Dendritic cell treated with granulocyte-macrophage colony-stimulating factor and Interleukin-4, amounts not matched to agents 40 ng/mL and 50 ng/mL, for 4 days (primary cell): ENCODE data around the gene CPXM2.
"Not testable (repeated sequence)": the region's sequence is repeated elsewhere in the genome, so short reads cannot be mapped to it uniquely, and the experiment has no call there.

Source experiments
- H3K27ac Mint-ChIP-seq: one replicate; pipeline ENCODE4 v1.8.0; 2022; ENCODE audit warnings: mild to moderate bottlenecking, mixed read lengths
- H3K27me3 Mint-ChIP-seq: one replicate; pipeline ENCODE4 v1.8.0; 2022; ENCODE audit warnings: mild to moderate bottlenecking, mixed read lengths
- H3K36me3 Mint-ChIP-seq: one replicate; pipeline ENCODE4 v1.8.0; 2022; ENCODE audit warnings: low read depth, mixed read lengths
- H3K4me1 Mint-ChIP-seq: one replicate; pipeline ENCODE4 v1.8.0; 2022; ENCODE audit warnings: low read depth, mixed read lengths
- H3K4me3 Mint-ChIP-seq: one replicate; pipeline ENCODE4 v1.8.0; 2022; ENCODE audit warnings: mild to moderate bottlenecking, moderate library complexity, mixed read lengths
- H3K9me3 Mint-ChIP-seq: one replicate; pipeline ENCODE4 v1.8.0; 2022; ENCODE audit warnings: mixed read lengths
- intact Hi-C: fragments of 100-400 bp; cut with micrococcal nuclease; formaldehyde crosslinking; loops from one replicate; pipeline ENCODE4 v1.15.0; 2022

CPXM2 gene

DNA sequence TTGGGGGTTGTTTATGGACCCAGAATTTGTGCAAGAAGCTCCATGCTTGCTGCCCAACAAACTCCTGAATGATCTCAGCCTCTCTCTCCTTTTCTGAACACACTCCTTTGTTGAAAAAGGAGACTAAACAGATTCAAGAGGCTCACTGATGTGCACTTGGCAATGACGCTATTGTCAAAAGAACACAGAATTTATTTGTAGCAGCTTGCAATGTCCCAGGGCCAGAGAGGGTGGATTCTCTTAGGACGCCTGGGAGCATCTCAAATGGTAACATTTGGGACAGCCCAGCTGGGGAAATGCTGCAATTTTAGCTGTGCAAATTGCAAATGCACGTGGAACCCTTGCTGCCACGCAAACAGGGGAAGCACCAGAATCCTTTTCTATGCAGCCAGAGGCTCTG lies 145.5 kb downstream of the CPXM2 start:
- intact Hi-C loops = no loop called here
- Mint-ChIP-seq H3K27me3 (no peaks in the 10 kb centered on the region), H3K4me1 (no peaks in the 10 kb centered on the region), H3K9me3 (no peaks in the 10 kb centered on the region), H3K4me3 (no peak overlapping the region), H3K27ac (no peak overlapping the region), H3K36me3 (no peaks in the 10 kb centered on the region)

DNA sequence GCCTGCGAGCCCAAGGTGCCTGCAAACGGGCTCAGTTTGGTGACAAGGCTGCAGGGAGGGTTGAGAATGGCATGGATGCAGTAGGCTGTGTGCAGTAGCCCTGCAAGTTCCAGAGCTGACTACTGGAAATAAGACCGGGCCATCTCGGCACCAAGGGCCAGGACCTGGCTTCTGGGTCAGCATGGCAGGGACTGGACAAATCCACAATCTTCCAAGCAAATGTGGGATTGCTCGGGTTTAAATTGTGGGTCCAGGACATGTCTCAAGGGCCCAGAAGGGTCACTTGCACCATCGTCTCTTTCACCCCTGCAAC lies 147.4 kb downstream of the CPXM2 start:
- H3K9me3 Mint-ChIP-seq = no peaks in the 10 kb centered on the region
- no peaks in the 10 kb centered on the region for H3K27me3 Mint-ChIP-seq
- intact Hi-C loops = no loop called here
- H3K27ac Mint-ChIP-seq = no peak overlapping the region
- H3K36me3 Mint-ChIP-seq = no peaks in the 10 kb centered on the region
- no peak overlapping the region for H3K4me3 Mint-ChIP-seq
- no peaks in the 10 kb centered on the region for H3K4me1 Mint-ChIP-seq

DNA sequence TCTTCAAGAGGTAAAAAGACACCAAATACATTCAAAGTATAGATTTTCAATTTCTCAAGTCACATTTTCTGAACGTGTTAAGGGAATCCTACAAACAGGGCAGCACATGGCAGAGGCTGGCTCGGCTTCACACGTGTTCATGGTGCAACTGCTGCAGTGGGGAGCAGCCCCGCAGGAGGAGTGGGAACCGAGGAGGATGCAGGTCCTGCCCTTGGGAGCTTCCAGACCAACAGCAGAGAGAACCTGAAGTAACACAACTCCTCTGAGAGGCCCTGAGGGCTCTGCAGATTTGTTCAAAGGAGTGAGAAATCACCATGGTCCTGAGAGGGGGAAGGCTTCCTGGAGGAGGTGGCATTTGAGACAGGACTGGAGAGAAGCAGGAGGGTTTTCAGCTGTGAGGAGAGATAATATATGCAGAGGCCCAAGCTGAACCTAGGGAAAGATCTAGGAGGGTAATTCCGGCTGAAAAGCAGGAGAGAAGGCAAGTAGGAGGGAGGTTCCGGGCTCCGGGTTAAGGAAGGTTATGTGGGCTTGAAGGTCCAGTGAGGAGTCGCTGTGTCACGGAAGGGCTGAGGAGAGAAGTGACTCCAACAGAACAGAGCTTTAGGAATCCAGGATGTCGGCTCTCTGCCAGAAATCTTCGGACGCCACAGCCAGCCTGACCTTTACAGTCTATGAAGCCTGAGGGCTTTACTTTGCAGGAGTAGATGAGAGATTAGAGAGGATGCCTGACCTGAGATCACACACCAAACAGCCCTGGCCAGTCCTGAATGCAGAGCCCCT lies 148.0 kb downstream of the CPXM2 start:
- H3K4me1 Mint-ChIP-seq = no peaks in the 10 kb centered on the region
- no peaks in the 10 kb centered on the region for H3K36me3 Mint-ChIP-seq
- no peaks in the 10 kb centered on the region for H3K9me3 Mint-ChIP-seq
- no peak overlapping the region for H3K4me3 Mint-ChIP-seq
- intact Hi-C loops = no loop called here
- H3K27me3 Mint-ChIP-seq = no peaks in the 10 kb centered on the region
- no peak overlapping the region for H3K27ac Mint-ChIP-seq

DNA sequence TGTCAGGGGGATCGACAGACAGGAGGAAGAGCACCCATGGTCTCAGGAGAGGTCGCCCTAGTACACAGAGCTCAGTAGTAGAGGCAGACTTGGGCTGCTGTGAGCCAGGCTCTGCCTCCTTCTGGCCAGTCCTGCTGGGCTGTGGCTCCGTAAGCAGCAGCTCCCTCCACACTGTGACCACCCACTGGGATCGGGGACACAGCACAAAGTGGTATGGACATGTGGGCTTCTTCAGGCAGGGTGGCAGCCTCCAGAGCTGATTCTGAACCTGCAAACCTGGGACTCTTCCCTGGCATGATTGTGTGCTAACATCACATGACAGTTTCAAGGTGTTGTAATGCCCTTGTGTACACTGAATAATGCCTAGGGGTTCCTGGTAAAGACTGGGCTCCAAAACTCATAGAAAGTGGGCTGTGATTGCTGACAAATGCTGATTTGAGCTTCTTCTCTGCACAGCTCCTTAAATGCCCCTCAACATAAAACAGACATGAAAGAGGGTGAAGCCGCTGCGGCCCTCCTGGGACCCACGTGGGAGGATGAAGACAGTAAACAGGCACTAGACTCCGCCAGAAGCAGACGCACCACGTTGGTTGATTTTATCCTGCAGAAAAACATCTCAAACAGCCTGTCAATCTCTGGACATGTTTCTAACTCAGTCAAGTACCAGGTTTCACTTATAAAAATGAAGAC lies 148.7 kb downstream of the CPXM2 start:
- Mint-ChIP-seq H3K9me3 (no peaks in the 10 kb centered on the region), H3K27me3 (no peaks in the 10 kb centered on the region), H3K4me3 (no peak overlapping the region), H3K27ac (no peak overlapping the region), H3K4me1 (no peaks in the 10 kb centered on the region), H3K36me3 (no peaks in the 10 kb centered on the region)
- intact Hi-C loops = no loop called here

DNA sequence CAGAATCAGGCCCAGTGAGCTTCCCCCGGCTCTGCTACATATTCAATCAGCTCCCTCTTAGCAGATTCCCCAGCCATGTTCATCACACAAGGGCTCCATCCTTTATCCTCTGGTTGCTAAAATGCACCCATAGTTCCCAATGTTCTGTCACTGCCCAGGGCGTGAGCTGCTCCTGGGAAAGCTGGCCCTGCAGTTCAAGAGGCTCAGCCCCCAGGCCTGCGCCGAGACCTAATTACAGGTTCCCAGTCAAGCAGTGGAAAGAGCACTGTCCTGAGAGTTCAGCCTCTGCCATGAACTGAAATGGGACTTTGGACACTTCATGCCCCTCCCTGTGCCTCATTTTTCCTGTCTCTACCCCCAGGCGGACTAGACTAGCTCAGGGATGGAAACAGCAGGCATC lies 149.9 kb downstream of the CPXM2 start:
- no peak overlapping the region for H3K4me3 Mint-ChIP-seq
- no peaks in the 10 kb centered on the region for H3K27me3 Mint-ChIP-seq
- H3K9me3 Mint-ChIP-seq = no peaks in the 10 kb centered on the region
- no peaks in the 10 kb centered on the region for H3K4me1 Mint-ChIP-seq
- H3K27ac Mint-ChIP-seq = no peak overlapping the region
- intact Hi-C loops = no loop called here
- no peaks in the 10 kb centered on the region for H3K36me3 Mint-ChIP-seq

DNA sequence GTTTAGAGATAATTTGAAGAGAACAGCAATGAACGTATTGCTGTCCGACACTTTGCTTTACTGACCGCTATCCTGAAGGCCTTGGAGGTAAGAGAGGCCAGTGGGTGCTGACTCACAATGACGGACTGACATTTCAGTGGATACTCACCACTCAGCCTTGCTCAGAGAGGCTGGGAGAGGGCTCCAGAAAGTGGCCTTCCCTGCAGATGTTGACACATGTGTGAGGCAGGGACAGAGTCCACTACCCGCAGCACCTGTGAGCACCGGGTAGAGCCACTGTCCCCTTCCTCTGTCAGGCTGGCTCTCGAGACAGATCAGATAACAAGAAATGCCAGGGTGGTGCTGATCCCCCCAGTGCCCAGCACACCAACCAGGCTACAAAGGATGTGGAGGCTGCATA lies 150.5 kb downstream of the CPXM2 start:
- no peak overlapping the region for H3K27ac Mint-ChIP-seq
- H3K9me3 Mint-ChIP-seq = no peaks in the 10 kb centered on the region
- H3K36me3 Mint-ChIP-seq = no peaks in the 10 kb centered on the region
- H3K4me3 Mint-ChIP-seq = no peak overlapping the region
- no peaks in the 10 kb centered on the region for H3K4me1 Mint-ChIP-seq
- H3K27me3 Mint-ChIP-seq = no peaks in the 10 kb centered on the region
- intact Hi-C loops = no loop called here

DNA sequence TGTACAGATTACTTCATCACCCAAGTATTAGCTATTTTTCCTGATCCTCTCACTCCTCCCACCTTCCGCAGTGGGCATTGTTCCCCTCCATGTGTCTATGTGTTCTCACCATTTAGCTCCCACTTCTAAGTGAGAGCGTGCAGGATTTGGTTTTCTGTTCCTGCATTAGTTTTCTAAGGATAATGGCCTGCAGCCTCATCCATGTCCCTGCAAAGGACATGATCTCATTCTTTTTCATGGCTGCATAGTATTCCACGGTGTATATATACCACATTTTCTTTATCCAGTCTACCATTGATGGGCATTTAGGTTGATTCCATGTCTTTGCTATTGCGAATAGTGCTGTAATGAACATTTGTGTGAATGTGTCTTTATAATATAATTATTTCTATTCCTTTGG lies 154.7 kb downstream of the CPXM2 start:
- H3K4me3 Mint-ChIP-seq, H3K36me3 Mint-ChIP-seq, H3K27ac Mint-ChIP-seq, H3K4me1 Mint-ChIP-seq, H3K27me3 Mint-ChIP-seq, intact Hi-C loops, H3K9me3 Mint-ChIP-seq: not testable (repeated sequence)

DNA sequence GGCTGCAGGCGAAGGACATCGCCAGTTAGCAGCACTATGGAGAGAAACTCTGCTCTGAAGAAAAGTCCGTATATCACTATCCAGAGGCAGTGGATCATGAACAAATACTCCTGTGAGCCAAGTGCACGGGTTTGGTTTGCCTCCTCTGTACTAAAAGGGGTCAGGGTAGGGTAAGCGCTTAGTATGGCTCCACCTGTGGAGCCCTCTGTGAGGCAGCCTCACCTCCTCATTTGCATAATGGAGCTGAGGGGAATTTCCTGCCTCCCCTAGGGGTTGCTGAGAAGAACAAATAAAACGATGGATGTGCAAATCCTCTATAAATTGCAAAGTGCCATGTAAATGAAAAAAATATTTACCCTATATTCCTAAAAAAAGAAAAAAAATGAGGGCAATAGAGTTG lies 162.1 kb downstream of the CPXM2 start:
- Mint-ChIP-seq H3K27me3 (peaks cover 2% of the 10 kb centered on the region), H3K27ac (no peak overlapping the region), H3K36me3 (no peaks in the 10 kb centered on the region), H3K9me3 (no peaks in the 10 kb centered on the region), H3K4me1 (no peaks in the 10 kb centered on the region), H3K4me3 (no peak overlapping the region)
- intact Hi-C loops = no loop called here

DNA sequence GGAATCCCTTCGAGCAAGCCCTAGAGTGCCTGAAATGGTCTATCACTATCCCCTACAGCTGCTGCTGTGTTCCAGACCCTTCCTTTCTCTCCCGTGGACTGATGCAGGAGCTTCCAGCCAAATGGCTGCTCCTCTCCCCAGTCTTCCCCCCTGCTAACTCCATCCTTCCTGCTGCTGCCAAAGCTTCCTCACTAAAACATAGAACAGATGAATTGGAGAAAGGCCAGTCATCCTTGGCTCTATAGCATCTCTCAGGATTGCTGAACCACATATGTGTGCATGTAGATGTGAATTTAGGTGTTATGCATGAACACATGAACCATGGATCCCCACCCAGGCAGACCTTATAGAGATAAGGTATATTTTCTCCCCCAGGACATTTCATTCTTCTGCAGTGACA lies 164.8 kb downstream of the CPXM2 start:
- peaks cover 3% of the 10 kb centered on the region for H3K27me3 Mint-ChIP-seq
- H3K9me3 Mint-ChIP-seq = no peaks in the 10 kb centered on the region
- intact Hi-C loops = no loop called here

DNA sequence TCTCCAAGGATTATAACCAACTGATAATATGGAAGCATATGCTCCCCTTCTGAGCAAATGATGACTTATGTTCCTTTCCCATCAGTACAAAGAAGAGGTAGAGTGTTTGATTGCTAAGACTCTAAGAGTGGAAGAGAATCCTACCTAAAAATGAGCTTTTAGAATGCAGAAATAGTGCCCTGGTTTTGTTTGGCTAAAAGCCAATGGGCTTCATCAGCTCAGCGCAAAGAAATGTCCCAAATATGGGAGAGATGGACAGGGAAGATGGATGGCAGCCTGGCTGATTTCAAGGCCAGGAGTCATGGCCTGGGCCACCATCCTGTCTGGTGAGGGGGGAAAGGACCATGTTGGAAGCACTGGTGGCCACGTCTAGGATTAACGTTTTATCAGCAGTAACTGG lies 165.2 kb downstream of the CPXM2 start:
- Mint-ChIP-seq H3K36me3 (no peaks in the 10 kb centered on the region), H3K9me3 (no peaks in the 10 kb centered on the region), H3K4me3 (no peak overlapping the region), H3K4me1 (no peaks in the 10 kb centered on the region), H3K27me3 (peaks cover 3% of the 10 kb centered on the region), H3K27ac (no peak overlapping the region)
- intact Hi-C loops = no loop called here

More for the DNA sequence above, 164.8 kb downstream of the CPXM2 start:
- Mint-ChIP-seq H3K36me3 (no peaks in the 10 kb centered on the region), H3K4me3 (no peak overlapping the region), H3K4me1 (no peaks in the 10 kb centered on the region), H3K27ac (no peak overlapping the region)

DNA sequence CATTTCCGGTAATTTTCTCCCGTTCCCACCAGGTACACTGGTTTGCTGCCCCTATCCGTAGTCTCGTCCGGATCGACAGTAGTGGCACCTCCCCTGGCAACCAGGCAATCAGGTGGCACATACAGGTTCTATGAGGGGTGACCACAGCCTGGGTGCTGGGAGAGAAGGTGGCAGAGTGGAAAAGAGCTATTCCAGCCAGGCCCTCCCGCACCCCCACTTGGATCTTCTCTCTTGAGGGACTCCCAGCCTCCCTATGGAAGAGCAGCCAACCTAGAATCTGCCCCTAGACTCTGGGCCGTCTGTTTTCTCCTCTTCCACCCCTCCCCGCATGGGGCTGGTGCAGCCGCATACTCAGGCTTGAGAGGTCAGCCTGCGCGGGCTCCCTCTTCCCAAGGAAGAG lies 166.9 kb downstream of the CPXM2 start:
- no peaks in the 10 kb centered on the region for H3K36me3 Mint-ChIP-seq
- H3K4me3 Mint-ChIP-seq = no peak overlapping the region
- peaks cover 3% of the 10 kb centered on the region for H3K27me3 Mint-ChIP-seq
- H3K4me1 Mint-ChIP-seq = no peaks in the 10 kb centered on the region
- H3K9me3 Mint-ChIP-seq = no peaks in the 10 kb centered on the region
- intact Hi-C loops = no loop called here
- H3K27ac Mint-ChIP-seq = no peak overlapping the region

DNA sequence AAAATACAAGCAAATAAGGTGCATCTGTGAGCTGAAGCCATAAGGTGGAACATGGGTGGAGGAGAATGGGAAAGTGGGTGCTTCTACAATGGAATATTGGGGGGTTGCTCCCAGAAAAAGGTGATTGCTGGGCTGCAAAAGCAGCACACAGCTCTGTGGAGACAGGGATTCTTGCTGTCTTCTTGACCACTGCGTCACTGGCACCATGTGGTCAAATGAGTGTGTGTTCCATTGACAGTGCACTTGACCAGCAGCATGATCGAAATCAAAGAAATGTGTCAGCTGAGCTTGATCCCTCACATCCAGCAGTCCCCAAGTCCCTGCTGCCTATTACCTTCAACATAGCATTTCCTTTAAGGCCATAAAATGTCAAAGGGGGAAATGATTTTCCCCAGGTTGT lies 169.3 kb downstream of the CPXM2 start:
- intact Hi-C loops = no loop called here
- H3K9me3 Mint-ChIP-seq = no peaks in the 10 kb centered on the region
- H3K27ac Mint-ChIP-seq = no peak overlapping the region
- H3K36me3 Mint-ChIP-seq = no peaks in the 10 kb centered on the region
- H3K4me3 Mint-ChIP-seq = no peak overlapping the region
- H3K4me1 Mint-ChIP-seq = no peaks in the 10 kb centered on the region
- peaks cover 3% of the 10 kb centered on the region for H3K27me3 Mint-ChIP-seq

DNA sequence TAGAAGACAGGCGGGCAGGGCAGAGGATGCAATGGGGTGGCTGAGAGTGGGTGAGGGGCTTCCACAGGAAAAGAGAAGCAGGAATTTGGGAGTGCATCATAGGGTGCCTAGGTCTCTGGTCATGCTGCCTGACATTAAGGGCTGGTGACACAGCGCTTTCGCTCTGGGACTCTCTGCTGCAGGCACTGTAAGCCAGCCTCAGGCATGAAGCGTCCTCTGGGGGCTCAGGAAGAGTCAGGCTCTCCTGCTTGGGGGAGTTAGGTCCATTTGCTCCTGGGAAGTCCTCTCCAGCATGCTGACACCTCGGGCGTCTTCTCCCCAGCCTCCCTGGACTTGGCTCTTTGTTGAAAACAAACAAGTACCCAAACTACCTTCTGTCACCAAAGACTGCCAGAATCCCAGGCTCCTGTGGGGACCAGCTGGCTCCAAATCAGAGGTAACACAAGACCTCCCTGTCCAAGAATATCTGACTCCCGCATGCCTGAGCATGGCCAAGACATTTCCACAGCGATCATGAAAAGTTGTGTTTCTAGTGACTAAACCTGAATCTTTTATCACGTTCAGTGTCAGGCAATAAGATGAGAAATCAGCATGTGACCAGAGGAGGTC lies 170.1 kb downstream of the CPXM2 start:
- Mint-ChIP-seq H3K4me3 (no peak overlapping the region), H3K4me1 (no peaks in the 10 kb centered on the region), H3K36me3 (no peaks in the 10 kb centered on the region), H3K27me3 (peaks cover 3% of the 10 kb centered on the region), H3K9me3 (no peaks in the 10 kb centered on the region), H3K27ac (no peak overlapping the region)
- intact Hi-C loops = no loop called here

DNA sequence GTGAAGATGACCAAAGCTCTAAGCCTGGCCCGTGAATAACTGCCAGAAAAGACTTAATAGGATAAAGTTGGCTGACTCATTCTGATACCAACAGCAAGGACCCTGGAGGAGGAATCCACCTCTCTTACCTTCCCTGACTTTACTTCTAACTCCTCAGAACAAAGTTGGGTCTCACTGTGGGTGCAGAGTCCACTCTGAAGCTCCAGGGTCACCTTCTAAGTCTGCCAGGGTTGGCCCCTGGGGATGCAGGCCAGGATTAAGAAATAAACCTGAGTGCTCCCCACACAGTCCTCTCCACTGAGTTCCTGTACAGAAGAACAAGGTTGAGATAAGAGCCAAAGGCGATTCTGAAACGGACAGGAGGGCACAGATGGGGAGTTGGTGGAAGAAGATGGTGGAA lies 171.1 kb downstream of the CPXM2 start:
- no peaks in the 10 kb centered on the region for H3K36me3 Mint-ChIP-seq
- H3K27ac Mint-ChIP-seq = no peak overlapping the region
- H3K9me3 Mint-ChIP-seq = no peaks in the 10 kb centered on the region
- intact Hi-C loops = no loop called here
- H3K4me1 Mint-ChIP-seq = no peaks in the 10 kb centered on the region
- no peak overlapping the region for H3K4me3 Mint-ChIP-seq
- peaks cover 3% of the 10 kb centered on the region for H3K27me3 Mint-ChIP-seq
